ENCODE measurements around the gene INPP4B.

Gene INPP4B

DNA sequence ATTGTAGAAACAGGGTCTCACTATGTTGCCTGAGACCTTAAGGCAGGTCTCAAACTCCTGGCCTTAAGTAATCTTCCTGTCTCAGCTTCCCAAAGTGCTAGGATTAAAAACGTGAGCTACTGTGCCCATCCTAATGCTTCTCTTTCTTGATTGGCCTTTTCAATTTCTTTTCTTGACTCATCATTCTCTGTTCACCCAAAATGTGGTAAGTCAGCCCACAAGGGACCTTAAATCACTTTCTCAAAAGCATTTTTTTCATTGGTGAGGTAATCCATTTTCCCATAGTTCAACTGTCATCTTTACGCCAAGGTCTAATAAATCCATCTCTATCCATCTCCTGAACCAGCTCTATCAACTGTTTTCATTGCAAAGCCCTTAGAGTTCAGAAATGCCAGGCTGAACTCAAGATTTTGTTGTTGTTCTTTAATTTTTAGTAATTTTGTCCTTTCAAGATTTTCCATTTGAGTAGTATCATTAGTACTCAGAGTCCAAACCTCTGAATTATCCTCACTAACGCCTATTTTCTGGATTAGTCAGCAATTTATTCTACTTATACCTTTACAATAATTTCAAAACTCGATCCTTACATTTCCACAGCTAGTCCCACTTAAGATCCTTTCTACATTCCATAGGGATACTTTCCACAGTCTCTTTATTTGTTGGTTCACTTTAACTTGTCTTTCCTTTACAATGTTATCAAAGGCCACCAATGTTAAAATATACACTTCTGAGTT, 681.2 kb downstream of the INPP4B start:
- no peak for DNase-seq

- no peak for DNase-seq
Measured at GRCh38 chr4:142161086-142161485, 685.0 kb downstream of the INPP4B start.

- no peak for DNase-seq
Measured at GRCh38 chr4:142160509-142160908, 685.6 kb downstream of the INPP4B start.

GRCh38 chr4:142158980-142159379, 687.1 kb downstream of the INPP4B start:
- no peak for DNase-seq

DNA sequence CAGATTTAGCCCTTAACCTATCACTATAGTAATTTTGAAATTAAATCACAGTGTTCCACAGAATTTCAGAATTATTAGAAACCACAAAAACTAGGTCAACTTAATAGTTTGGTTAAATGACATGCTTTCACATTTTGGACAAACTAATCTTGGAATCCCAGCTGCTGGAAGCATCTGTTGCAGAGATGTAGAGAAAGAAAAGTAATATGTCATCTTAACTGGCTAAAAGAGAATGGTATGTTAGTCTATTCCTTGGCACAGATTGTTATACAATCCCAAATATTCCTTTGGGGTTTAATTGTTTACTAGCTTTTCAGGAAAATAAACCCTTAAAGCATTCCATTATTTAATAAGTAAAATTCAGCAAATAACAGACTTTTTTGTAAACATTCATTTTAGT, 689.8 kb downstream of the INPP4B start:
- DNase-seq, result no peak

DNA sequence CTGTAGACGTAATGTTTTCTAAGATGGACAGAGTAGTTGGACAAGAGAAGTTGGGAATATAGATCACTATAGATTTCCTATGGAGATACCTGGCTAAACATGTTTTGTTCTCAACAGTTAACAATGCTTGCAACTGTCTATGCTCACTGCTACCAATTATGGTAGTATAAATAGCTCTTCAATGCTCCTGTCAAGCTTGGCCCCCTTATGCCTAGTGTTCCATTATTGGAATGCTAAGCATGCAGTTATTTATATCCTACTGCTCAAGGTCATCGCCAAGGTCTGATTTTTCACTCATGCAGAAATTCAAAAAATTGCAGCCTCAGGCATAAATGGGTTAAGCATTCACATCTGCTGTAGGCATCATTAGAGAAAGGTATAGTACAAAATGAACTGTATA, 690.8 kb downstream of the INPP4B start:
- DNase-seq, result no peak

DNA sequence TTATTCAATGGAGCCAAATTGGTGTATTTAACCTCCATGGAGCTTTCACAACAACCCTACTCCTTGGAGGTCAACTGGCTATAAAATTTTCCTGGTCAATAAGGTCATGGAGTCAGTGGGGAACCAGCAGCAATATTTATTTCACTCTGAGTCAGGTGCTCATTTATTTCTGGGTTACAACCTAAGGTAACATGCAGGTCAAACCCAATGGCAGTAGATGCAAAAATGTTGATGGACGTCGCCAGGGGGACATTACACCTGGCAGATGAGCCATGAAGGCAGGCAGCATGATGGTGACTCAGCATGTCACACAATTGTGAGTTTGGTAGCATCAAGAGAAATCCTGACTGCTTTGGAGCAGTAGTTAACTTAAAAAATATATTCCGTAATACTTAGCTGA, 695.6 kb downstream of the INPP4B start:
- DNase-seq, result no peak

- no peak for DNase-seq
Measured at GRCh38 chr4:142144813-142145212, 701.3 kb downstream of the INPP4B start.

- no peak for DNase-seq
Measured at GRCh38 chr4:142142366-142143054, 703.6 kb downstream of the INPP4B start.

DNA sequence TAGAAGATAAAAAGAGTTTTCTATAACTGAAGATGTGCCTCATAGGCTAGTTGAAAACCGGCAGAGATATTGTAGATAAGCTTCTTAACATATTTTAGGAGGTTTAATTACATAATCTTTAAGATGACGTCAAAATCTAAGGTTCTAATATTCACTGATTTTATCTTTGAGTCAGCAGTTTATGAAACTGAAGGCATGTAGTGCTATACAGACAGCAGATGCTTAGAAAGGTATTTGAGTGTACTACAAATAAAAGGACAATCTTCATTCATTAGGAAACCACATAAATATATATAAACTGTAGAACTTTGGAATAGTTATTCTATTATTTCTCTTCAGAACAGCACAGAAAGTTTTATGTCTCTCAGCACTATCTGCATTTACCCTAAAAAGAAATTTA, 704.9 kb downstream of the INPP4B start:
- DNase-seq, result no peak

DNA sequence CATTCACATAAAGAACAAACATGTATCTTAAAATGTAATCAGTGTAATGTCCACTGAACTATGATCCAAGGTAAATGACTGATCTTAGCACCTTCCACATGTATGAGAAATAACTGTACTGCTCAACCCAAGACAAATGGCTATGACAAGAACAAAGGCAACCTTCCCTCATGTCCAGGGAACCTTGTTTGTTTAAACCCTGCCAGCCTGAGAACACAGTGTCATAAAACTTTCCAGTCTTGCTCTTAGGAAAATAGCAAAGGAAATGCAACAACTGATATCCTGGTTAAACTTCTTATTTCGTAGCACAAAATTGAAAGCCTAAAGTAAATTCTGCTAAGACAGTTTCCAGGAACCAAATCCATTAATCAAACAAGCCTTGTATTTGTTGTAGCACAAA, 715.4 kb downstream of the INPP4B start:
- no peak for DNase-seq

DNA sequence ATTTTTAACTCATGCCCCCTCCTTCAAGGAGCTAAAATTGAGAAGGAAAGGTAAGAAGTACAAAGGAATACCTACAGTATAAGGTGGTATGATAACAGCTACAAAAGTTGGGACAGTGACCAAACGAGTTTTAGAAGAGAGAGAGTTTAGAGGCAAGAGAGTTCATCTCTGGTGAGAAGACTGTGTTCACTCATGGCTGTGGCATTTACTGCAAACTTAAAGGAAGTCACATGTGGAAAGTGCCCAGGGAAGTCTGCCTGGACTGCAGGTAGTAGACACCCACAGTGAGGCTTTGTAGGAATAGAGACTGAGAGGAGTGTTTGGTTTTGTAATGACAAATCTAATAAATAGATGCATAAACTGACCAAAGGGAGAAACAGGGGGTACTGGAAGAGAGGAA, 716.2 kb downstream of the INPP4B start:
- DNase-seq, result no peak

DNA sequence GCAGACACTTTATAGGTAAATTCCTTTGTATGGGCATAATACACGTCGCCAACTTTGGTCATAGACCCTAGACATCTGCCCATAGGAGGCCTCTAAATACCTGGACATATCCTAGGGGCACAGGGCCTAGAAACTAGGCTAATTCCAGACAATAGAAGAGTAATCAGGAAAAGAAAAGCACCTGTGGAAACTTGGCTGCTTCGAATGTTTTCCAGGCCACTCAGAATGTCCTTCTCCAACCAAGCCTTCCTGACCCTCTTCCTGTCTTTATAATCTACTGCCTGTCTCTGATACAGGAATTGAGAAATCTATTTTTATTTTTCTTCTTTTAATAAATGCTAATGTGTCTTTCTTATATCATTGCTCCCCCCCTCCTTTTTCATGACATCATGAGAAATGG, 716.6 kb downstream of the INPP4B start:
- DNase-seq, result no peak

- no peak for DNase-seq
Measured at GRCh38 chr4:142128529-142128928, 717.6 kb downstream of the INPP4B start.

- DNase-seq, result peak; percentile 48
Measured at GRCh38 chr4:142126890-142127497, 719.1 kb downstream of the INPP4B start.

- DNase-seq, result no peak
Measured at GRCh38 chr4:142124874-142125273, 721.2 kb downstream of the INPP4B start.

DNA sequence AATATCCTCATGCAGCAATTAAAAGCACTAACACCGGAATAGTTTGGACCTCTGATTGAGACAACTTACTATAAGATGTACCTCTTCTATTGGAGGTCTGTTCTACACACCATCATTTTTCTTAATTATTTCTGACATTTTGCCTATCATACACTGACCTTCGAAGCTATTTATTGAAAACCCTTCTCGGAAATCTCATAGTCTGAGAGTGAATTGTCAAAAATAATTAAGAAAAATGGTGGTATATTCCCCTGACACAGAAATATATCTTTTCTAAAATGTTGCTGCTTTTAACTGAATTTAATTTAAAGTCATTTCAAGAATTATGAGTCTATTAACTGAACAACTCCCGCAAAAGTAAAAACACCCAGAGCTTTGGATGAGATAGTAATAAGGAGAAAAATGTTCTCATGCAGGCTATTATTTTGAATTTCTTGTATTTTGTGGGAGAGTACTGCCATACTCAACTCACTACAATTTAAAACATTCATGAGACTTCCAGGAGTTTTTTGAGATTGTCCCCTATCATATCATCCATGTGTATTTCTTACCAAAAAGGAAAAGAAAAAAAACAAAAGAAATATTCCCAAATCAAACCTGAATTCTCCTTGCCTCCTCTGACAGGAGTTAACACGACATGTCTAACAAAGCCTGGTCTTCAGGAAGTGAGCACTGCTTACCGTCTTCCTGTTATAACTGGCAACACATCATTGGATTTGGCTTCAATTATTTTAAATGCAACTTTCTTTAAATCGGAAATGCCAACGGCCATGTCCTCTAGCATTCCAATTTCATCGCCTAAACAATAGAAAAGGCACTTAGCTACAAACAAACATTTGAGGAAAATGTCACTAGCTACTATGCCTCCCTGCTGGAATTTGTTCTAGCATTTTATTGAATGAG, 724.4 kb downstream of the INPP4B start:
- DNase-seq, result no peak

GRCh38 chr4:142120921-142121320, 725.2 kb downstream of the INPP4B start:
- DNase-seq, result no peak

GRCh38 chr4:142112451-142112850, 733.6 kb downstream of the INPP4B start:
- no peak for DNase-seq

- DNase-seq, result no peak
Measured at GRCh38 chr4:142110136-142110535, 736.0 kb downstream of the INPP4B start.

DNA sequence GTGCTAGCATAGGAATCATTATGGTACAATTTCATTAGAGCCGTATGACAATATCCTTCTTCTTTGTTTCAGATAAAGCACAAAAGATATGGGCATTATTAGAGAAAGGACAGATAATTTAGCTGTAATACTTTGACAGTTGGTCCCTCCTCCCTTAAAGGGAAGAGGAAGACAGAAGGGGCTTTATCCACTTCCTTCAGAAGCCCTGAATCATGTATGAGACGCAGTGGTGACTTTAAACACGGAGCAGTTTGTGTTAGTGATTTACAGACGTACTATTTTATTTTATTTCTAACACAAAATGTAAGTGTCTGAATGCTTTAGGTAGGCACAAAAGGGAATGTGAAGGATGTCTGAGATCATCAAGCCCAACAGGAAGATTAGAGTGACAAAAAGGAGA, 742.1 kb downstream of the INPP4B start:
- DNase-seq, result no peak

GRCh38 chr4:142101401-142101800, 744.7 kb downstream of the INPP4B start:
- DNase-seq, result no peak

DNA sequence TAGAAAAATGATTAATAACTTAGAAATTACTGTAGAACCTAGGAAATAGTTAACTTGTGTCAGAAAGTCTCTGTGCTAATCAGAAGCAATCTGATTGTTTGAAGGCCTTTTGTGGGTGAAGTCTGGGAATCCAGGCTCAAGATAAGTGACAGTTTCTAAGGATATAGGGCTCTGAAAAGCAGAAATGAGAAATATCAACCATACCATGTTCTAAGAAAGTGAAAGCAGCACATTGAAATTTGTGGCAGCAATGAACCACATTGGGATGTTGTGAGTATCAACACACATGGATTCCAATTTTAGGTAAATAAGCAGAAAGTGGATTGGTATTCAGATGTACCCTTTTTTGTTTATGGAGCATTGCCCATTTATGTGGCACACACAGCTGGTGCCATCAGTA, 745.2 kb downstream of the INPP4B start:
- DNase-seq, result no peak
